Measurements from ENCODE around the gene SETD4. TPM values are rescaled to one million over a fixed set of nuclear protein-coding genes. Genes with fewer than 3 reads are reported as not detected.

SETD4 gene
- total and polyA plus RNA-seq, 2 experiments from 2014 or later, result 12.7 to 12.9 TPM

- no peak overlapping the region for H2AFZ ChIP-seq
- no peaks in the 10 kb centered on the region for H4K20me1 ChIP-seq (ENCODE audit: insufficient read depth)
- no peak overlapping the region for H3K9ac ChIP-seq
- H3K9me3 ChIP-seq (ENCODE audit: low read depth), result no peaks in the 10 kb centered on the region
- no peak for TF ChIP-seq EZH2 (IDR thresholded peaks at IDR 0.05; ENCODE audit: insufficient read depth, poor library complexity, severe bottlenecking)
- TF ChIP-seq EZH2phosphoT487 (IDR thresholded peaks at IDR 0.05; ENCODE audit: insufficient read depth, low read depth), result no peak
- no peaks in the 10 kb centered on the region for H3K4me1 ChIP-seq (ENCODE audit: insufficient read depth)
- no peak overlapping the region for H3K4me3 ChIP-seq
- no peaks in the 10 kb centered on the region for H3K9me2 ChIP-seq (ENCODE audit: insufficient read depth)
- no peak for DNase-seq
- H3K27ac ChIP-seq, result no peak overlapping the region
- H3K36me3 ChIP-seq (ENCODE audit: low read depth), result peaks cover 27% of the 10 kb centered on the region; the same call in 1 of the 2 replicates
- in situ Hi-C loops (cut with MboI), result no loop called here
- WGBS, 2 experiments (ENCODE audit: low coverage in 1 of 2, low lambda C conversion rate in 2 of 2, missing lambda C conversion rate in 2 of 2), result 82 to 85% methylated on average over 16 of the region's 16 CpGs
- no peaks in the 10 kb centered on the region for H3K27me3 ChIP-seq (replicated peaks; ENCODE audit: insufficient read depth)
- no peak overlapping the region for H3K4me2 ChIP-seq (ENCODE audit: unreplicated experiment)
- no peaks in the 10 kb centered on the region for H3K79me2 ChIP-seq (ENCODE audit: insufficient read depth)
- no peaks in the 10 kb centered on the region for H3F3A ChIP-seq (ENCODE audit: insufficient read depth)
These were observed 26.0 kb downstream of the SETD4 start for GRCh38 chr21:36034211-36034913.

GRCh38 chr21:36032647-36033406 lies 27.5 kb downstream of the SETD4 start:
- WGBS, 2 experiments (ENCODE audit: low coverage in 1 of 2, low lambda C conversion rate in 2 of 2, missing lambda C conversion rate in 2 of 2), result 94 to 95% methylated on average over 11 to 28 of the region's 28 CpGs
- no peaks in the 10 kb centered on the region for H4K20me1 ChIP-seq (ENCODE audit: insufficient read depth)
- no peak for TF ChIP-seq EZH2phosphoT487 (IDR thresholded peaks at IDR 0.05; ENCODE audit: insufficient read depth, low read depth)
- no peak for TF ChIP-seq EZH2 (IDR thresholded peaks at IDR 0.05; ENCODE audit: insufficient read depth, poor library complexity, severe bottlenecking)

GRCh38 chr21:36030581-36031189 lies 29.6 kb downstream of the SETD4 start:
- no peak overlapping the region for H3K27ac ChIP-seq
- H3K9me3 ChIP-seq (ENCODE audit: low read depth), result no peaks in the 10 kb centered on the region
- 71 to 72% methylated on average over 16 of the region's 16 CpGs for WGBS, 2 experiments (ENCODE audit: low coverage in 1 of 2, low lambda C conversion rate in 2 of 2, missing lambda C conversion rate in 2 of 2)
- no peaks in the 10 kb centered on the region for H3F3A ChIP-seq (ENCODE audit: insufficient read depth)
- DNase-seq, result peak; percentile 47
- TF ChIP-seq EZH2phosphoT487 (IDR thresholded peaks at IDR 0.05; ENCODE audit: insufficient read depth, low read depth) (no peak), EZH2 (IDR thresholded peaks at IDR 0.05; ENCODE audit: insufficient read depth, poor library complexity, severe bottlenecking) (no peak)
- no peaks in the 10 kb centered on the region for H3K9me2 ChIP-seq (ENCODE audit: insufficient read depth)
- no peak overlapping the region for H2AFZ ChIP-seq
- in situ Hi-C loops (cut with MboI), result no loop called here
- no peak overlapping the region for H3K4me3 ChIP-seq
- H3K79me2 ChIP-seq (ENCODE audit: insufficient read depth), result no peaks in the 10 kb centered on the region
- peaks cover 3% of the 10 kb centered on the region; the same call in 1 of the 2 replicates for H3K4me1 ChIP-seq (ENCODE audit: insufficient read depth)
- H3K27me3 ChIP-seq (replicated peaks; ENCODE audit: insufficient read depth), result no peaks in the 10 kb centered on the region
- peaks cover 4% of the 10 kb centered on the region; the same call in 1 of the 2 replicates for H3K36me3 ChIP-seq (ENCODE audit: low read depth)
- no peak overlapping the region for H3K4me2 ChIP-seq (ENCODE audit: unreplicated experiment)
- no peak overlapping the region for H3K9ac ChIP-seq
- H4K20me1 ChIP-seq (ENCODE audit: insufficient read depth), result no peaks in the 10 kb centered on the region

More at GRCh38 chr21:36032647-36033406, 27.5 kb downstream of the SETD4 start:
- no peak for DNase-seq
- Histone ChIP-seq H3K9me3 (ENCODE audit: low read depth) (no peaks in the 10 kb centered on the region), H3K4me3 (no peak overlapping the region), H3K9ac (no peak overlapping the region), H3K27me3 (replicated peaks; ENCODE audit: insufficient read depth) (no peaks in the 10 kb centered on the region), H3K79me2 (ENCODE audit: insufficient read depth) (no peaks in the 10 kb centered on the region), H3K9me2 (ENCODE audit: insufficient read depth) (no peaks in the 10 kb centered on the region), H3K4me1 (ENCODE audit: insufficient read depth) (peaks cover 3% of the 10 kb centered on the region; the same call in 1 of the 2 replicates), H3K27ac (no peak overlapping the region), H3F3A (ENCODE audit: insufficient read depth) (no peaks in the 10 kb centered on the region), H3K36me3 (ENCODE audit: low read depth) (peaks cover 17% of the 10 kb centered on the region; the same call in 1 of the 2 replicates), H3K4me2 (ENCODE audit: unreplicated experiment) (no peak overlapping the region), H2AFZ (no peak overlapping the region)
- in situ Hi-C loops (cut with MboI), result no loop called here

GRCh38 chr21:36029309-36029708 lies 31.0 kb downstream of the SETD4 start:
- in situ Hi-C loops (cut with MboI), result no loop called here
- H3K4me3 ChIP-seq, result no peak overlapping the region

More at GRCh38 chr21:36029309-36029708, 31.0 kb downstream of the SETD4 start:
- Histone ChIP-seq H3K79me2 (ENCODE audit: insufficient read depth) (no peaks in the 10 kb centered on the region), H3K27me3 (replicated peaks; ENCODE audit: insufficient read depth) (no peaks in the 10 kb centered on the region), H3K36me3 (ENCODE audit: low read depth) (no peaks in the 10 kb centered on the region), H3F3A (ENCODE audit: insufficient read depth) (no peaks in the 10 kb centered on the region), H3K9me2 (ENCODE audit: insufficient read depth) (no peaks in the 10 kb centered on the region), H3K27ac (no peak overlapping the region), H3K4me2 (ENCODE audit: unreplicated experiment) (no peak overlapping the region), H3K4me1 (ENCODE audit: insufficient read depth) (peaks cover 3% of the 10 kb centered on the region; the same call in 1 of the 2 replicates), H3K9me3 (ENCODE audit: low read depth) (no peaks in the 10 kb centered on the region), H2AFZ (no peak overlapping the region), H3K9ac (no peak overlapping the region), H4K20me1 (ENCODE audit: insufficient read depth) (no peaks in the 10 kb centered on the region)
- TF ChIP-seq EZH2phosphoT487 (IDR thresholded peaks at IDR 0.05; ENCODE audit: insufficient read depth, low read depth) (no peak), EZH2 (IDR thresholded peaks at IDR 0.05; ENCODE audit: insufficient read depth, poor library complexity, severe bottlenecking) (no peak)
- 73 to 81% methylated on average over 8 of the region's 8 CpGs for WGBS, 2 experiments (ENCODE audit: low coverage in 1 of 2, low lambda C conversion rate in 2 of 2, missing lambda C conversion rate in 2 of 2)
- no peak for DNase-seq
